DMS53 treated with DMSO at 0.1 percent for 48 hours (cell line): Measurements from ENCODE around the gene SIGLEC7.

Experiments used
- DNase-seq: peaks from one replicate; lab custom pipeline; 2025; ENCODE audit not compliant: unreplicated experiment; lab: John Stamatoyannopoulos, UW

Gene SIGLEC7

GRCh38 chr19:51200071-51200666, 58.1 kb downstream of the SIGLEC7 start:
- DNase-seq, result no peak

GRCh38 chr19:51201712-51202111, 59.6 kb downstream of the SIGLEC7 start:
- no peak for DNase-seq
